NCI-H1436 (cell line): Measurements from ENCODE around the gene MED15.

Source experiments
- DNase-seq: peaks from one replicate; lab custom pipeline; 2025; lab: John Stamatoyannopoulos, UW

MED15 gene

GRCh38 chr22:20626811-20627210 is 119.4 kb downstream of the MED15 start:
- DNase-seq = no peak

- no peak for DNase-seq
Measured at GRCh38 chr22:20627432-20627831, 120.0 kb downstream of the MED15 start.

GRCh38 chr22:20628081-20628939 is 120.9 kb downstream of the MED15 start:
- DNase-seq = no peak

- DNase-seq = no peak
Measured at GRCh38 chr22:20629401-20629800, 122.0 kb downstream of the MED15 start.

- DNase-seq = no peak
Measured at GRCh38 chr22:20630873-20631617, 123.6 kb downstream of the MED15 start.

GRCh38 chr22:20632082-20632481 is 124.7 kb downstream of the MED15 start:
- no peak for DNase-seq

- DNase-seq = no peak
Measured at GRCh38 chr22:20632518-20632917, 125.1 kb downstream of the MED15 start.

- no peak for DNase-seq
Measured at GRCh38 chr22:20634560-20635226, 127.3 kb downstream of the MED15 start.

GRCh38 chr22:20635227-20635591 is 127.8 kb downstream of the MED15 start:
- no peak for DNase-seq

DNA sequence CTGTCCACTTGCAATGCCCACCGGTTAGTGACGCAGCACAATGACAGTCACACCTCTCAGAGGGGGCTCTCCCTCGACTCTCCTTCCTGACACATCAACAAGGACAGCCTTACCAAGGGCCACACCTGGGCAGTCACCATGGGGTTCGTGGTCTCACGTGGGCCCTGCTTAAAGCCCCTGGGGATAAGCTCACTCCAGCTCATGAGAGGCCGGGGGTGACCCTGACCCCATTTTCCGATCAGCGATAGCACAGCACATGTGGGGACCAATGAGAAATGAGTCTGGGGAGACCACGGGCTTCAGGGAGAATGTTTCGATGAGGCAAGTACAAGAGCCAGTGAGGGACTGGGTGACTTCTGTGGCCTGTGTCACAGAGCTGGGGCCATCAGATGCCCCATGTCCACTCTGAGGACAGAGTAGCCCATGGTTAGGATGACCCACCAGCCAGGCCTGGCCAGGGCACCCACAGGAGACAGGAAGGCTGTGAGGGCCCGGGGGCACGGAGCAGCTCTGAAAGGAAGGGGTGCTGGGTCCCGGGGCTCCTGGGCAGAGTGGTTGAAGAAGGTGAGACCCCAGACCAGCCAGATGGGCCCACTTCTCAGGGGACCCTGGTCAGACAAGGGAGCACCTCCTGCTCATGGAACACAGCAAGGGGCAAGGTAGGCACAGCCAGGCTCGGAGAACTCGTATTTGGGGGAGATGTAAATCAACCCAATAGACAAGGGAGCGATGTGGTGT is 128.8 kb downstream of the MED15 start:
- DNase-seq = no peak

GRCh38 chr22:20636945-20637344 is 129.5 kb downstream of the MED15 start:
- no peak for DNase-seq
